Measurements from ENCODE around the gene SCRN1.

GRCh38 chr7:30023524-30023923 is 33.9 kb upstream of the SCRN1 start:
- TF ChIP-seq EZH2 (IDR thresholded peaks at IDR 0.05; ENCODE audit: borderline replicate concordance) = no peak
- TF ChIP-seq CTCF (IDR thresholded peaks at IDR 0.05; ENCODE audit: poor library complexity) = no peak

Data from hepatocyte (in vitro differentiated cells).